Measurements from ENCODE around the gene ABHD16B. TPM values are rescaled to one million over a fixed set of nuclear protein-coding genes. Genes with fewer than 3 reads are reported as not detected.

Gene ABHD16B
- total and polyA plus RNA-seq, 2 of the 13 experiments (the other 11 are each of a cell fraction or from before 2014, with no cell fraction given), result not detected

DNA sequence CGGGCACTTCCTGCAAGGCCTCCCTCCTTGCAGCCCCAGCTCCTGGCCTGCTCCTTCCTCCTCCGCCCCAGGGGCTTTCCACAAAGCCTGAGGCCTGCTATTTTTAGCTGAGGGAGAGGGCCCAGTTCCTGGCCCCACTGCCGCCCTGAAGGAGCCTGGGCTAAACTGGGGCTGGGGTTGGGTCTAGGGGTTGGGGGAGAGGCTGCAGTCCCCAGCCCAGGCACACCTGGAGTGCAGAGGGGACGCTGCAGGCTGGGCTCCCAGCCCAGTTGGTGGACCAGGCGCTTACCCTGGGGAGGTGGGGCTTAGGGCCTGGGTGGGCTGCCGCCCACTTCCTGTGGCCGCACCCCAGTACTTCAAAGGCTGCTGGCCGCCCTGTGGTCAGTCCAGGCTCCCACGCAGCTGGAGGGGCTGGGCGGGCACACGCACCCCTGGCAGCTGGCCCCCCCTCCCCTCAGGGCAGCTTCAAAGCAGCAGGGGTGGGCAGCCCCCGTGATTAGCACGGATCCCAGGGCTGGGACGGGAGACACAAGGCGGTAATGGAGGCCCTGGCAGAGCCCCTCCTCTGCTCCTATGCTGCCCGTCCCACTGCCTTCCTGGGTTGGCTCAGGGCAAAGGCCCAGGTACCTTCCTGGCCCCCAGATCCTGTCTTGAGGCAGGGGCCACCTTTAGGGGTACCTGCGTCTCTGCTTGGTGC lies 7.1 kb upstream of the ABHD16B start (continued):
- TF ChIP-seq ZNF451 (CRISPR knock-in tag; IDR thresholded peaks at IDR 0.05) (peak; percentile 23), ZNF589 (CRISPR knock-in tag; conservative IDR thresholded peaks at IDR 0.05) (no peak), ZNF260 (CRISPR knock-in tag; IDR thresholded peaks at IDR 0.05; ENCODE audit: borderline replicate concordance, low read depth) (no peak), ZKSCAN5 (CRISPR knock-in tag; IDR thresholded peaks at IDR 0.05) (no peak), PBX2 (CRISPR knock-in tag; IDR thresholded peaks at IDR 0.05) (no peak), RARA (CRISPR knock-in tag; IDR thresholded peaks at IDR 0.05) (no peak; the same call in 1 of the 2 replicates), NR2F6 (IDR thresholded peaks at IDR 0.05) (peak; percentile 6; the same call in 1 of the 2 replicates), NR2F6 (CRISPR knock-in tag; IDR thresholded peaks at IDR 0.05) (peak; percentile 67), KAT8 (CRISPR knock-in tag; IDR thresholded peaks at IDR 0.05) (peak; percentile 53; the same call in 1 of the 2 replicates), RBAK (CRISPR knock-in tag; IDR thresholded peaks at IDR 0.05) (no peak; the same call in 1 of the 2 replicates), SIX4 (CRISPR knock-in tag; IDR thresholded peaks at IDR 0.05) (no peak), ZNF709 (CRISPR knock-in tag; IDR thresholded peaks at IDR 0.05) (no peak; the same call in 1 of the 2 replicates), PCBP2 (optimal IDR thresholded peaks at IDR 0.05; ENCODE audit: low read depth, low read length, poor library complexity, severe bottlenecking) (no peak), SSRP1 (CRISPR knock-in tag; IDR thresholded peaks at IDR 0.05) (no peak), NFKB2 (CRISPR knock-in tag; IDR thresholded peaks at IDR 0.05; ENCODE audit: borderline replicate concordance) (0 out of 2 replicates have a peak, but pooled peaks have one; percentile 28), ZNF768 (CRISPR knock-in tag; IDR thresholded peaks at IDR 0.05) (peak; percentile 66), ZNF883 (CRISPR knock-in tag; IDR thresholded peaks at IDR 0.05; ENCODE audit: not compliant biosample characterization) (peak; percentile 2), CENPT (CRISPR knock-in tag; IDR thresholded peaks at IDR 0.05; ENCODE audit: low read depth) (peak; percentile 52; the same call in 1 of the 2 replicates), ZNF432 (CRISPR knock-in tag; IDR thresholded peaks at IDR 0.05; ENCODE audit: borderline replicate concordance) (no peak), ZBTB21 (CRISPR knock-in tag; IDR thresholded peaks at IDR 0.05) (no peak), ZNF780A (CRISPR knock-in tag; IDR thresholded peaks at IDR 0.05) (no peak), FOXA1 (IDR thresholded peaks at IDR 0.05) (no peak), FOXA1 (CRISPR knock-in tag; IDR thresholded peaks at IDR 0.05) (no peak), ZBTB42 (CRISPR knock-in tag; IDR thresholded peaks at IDR 0.05) (no peak)
- TF ChIP-seq, protein P1, sequence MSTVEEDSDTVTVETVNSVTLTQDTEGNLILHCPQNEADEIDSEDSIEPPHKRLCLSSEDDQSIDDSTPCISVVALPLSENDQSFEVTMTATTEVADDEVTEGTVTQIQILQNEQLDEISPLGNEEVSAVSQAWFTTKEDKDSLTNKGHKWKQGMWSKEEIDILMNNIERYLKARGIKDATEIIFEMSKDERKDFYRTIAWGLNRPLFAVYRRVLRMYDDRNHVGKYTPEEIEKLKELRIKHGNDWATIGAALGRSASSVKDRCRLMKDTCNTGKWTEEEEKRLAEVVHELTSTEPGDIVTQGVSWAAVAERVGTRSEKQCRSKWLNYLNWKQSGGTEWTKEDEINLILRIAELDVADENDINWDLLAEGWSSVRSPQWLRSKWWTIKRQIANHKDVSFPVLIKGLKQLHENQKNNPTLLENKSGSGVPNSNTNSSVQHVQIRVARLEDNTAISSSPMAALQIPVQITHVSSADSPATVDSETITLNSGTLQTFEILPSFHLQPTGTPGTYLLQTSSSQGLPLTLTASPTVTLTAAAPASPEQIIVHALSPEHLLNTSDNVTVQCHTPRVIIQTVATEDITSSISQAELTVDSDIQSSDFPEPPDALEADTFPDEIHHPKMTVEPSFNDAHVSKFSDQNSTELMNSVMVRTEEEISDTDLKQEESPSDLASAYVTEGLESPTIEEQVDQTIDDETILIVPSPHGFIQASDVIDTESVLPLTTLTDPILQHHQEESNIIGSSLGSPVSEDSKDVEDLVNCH (CRISPR knock-in tag; IDR thresholded peaks at IDR 0.05), result no peak
- TF ChIP-seq, protein P2, sequence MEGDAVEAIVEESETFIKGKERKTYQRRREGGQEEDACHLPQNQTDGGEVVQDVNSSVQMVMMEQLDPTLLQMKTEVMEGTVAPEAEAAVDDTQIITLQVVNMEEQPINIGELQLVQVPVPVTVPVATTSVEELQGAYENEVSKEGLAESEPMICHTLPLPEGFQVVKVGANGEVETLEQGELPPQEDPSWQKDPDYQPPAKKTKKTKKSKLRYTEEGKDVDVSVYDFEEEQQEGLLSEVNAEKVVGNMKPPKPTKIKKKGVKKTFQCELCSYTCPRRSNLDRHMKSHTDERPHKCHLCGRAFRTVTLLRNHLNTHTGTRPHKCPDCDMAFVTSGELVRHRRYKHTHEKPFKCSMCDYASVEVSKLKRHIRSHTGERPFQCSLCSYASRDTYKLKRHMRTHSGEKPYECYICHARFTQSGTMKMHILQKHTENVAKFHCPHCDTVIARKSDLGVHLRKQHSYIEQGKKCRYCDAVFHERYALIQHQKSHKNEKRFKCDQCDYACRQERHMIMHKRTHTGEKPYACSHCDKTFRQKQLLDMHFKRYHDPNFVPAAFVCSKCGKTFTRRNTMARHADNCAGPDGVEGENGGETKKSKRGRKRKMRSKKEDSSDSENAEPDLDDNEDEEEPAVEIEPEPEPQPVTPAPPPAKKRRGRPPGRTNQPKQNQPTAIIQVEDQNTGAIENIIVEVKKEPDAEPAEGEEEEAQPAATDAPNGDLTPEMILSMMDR (CRISPR knock-in tag; IDR thresholded peaks at IDR 0.05), result 0 out of 2 replicates have a peak, but pooled peaks have one; percentile 30
- TF ChIP-seq, protein P3, sequence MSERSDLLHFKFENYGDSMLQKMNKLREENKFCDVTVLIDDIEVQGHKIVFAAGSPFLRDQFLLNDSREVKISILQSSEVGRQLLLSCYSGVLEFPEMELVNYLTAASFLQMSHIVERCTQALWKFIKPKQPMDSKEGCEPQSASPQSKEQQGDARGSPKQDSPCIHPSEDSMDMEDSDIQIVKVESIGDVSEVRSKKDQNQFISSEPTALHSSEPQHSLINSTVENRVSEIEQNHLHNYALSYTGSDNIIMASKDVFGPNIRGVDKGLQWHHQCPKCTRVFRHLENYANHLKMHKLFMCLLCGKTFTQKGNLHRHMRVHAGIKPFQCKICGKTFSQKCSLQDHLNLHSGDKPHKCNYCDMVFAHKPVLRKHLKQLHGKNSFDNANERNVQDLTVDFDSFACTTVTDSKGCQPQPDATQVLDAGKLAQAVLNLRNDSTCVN (CRISPR knock-in tag; IDR thresholded peaks at IDR 0.05; ENCODE audit: borderline replicate concordance), result no peak; the same call in 1 of the 2 replicates

Data from HepG2 (cell line).